SK-N-SH (cell line): ENCODE measurements around the gene PRG3. TPM values are rescaled to one million over a fixed set of nuclear protein-coding genes. Genes with fewer than 3 reads are reported as not detected.
A peak's percentile ranks its signal among the peaks of the same experiment; 100 is the strongest.

ENCODE experiments used
- CTCF ChIA-PET: fragments of 300-600, 350-600 bp; formaldehyde crosslinking; extraction: SDS; loops from one replicate; lab custom pipeline; 2021; lab: Yijun Ruan, JAX
- POLR2A ChIA-PET: fragments of 350-600 bp; sonication (Branson Sonifier 250); formaldehyde crosslinking; extraction: SDS; loops from one replicate; lab custom pipeline; 2020; ENCODE audit warnings: antibody characterized with exemption, inconsistent platforms; lab: Yijun Ruan, JAX
- DNase-seq: peaks from one replicate; pipeline ENCODE4 v3.0.0; 2012
- H2AFZ ChIP-seq: fragments of 200-600 bp; sonication (generic); 2 replicates; pipeline ENCODE4 v1.8.1; 2016; ENCODE audit warnings: antibody characterized with exemption, mild to moderate bottlenecking, low read depth
- H3F3A ChIP-seq: fragments of 200-600 bp; sonication (generic); replicated peaks from 2 replicates; pipeline ENCODE3; 2016; ENCODE audit warnings: antibody characterized with exemption, mild to moderate bottlenecking; ENCODE audit not compliant: insufficient read depth
- H3K27ac ChIP-seq, 2 experiments: fragments of 200-500 bp in 1 of 2; fragments of 200-600 bp in 1 of 2; sonication (Bioruptor generic) in 1 of 2; sonication (generic), shearing (Covaris generic) in 1 of 2; 2 replicates each; pipeline versions ENCODE4 v1.5.1 to v1.6.1; 2014 to 2016; ENCODE audit warnings: low read depth in 2 of 2, inconsistent platforms in 1 of 2, low read length in 1 of 2, mild to moderate bottlenecking in 1 of 2, mixed read lengths in 1 of 2
- H3K27me3 ChIP-seq: fragments of 200-600 bp; sonication (generic), shearing (Covaris generic); 2 replicates; pipeline ENCODE4 v1.6.1; 2016; ENCODE audit warnings: mixed run types; ENCODE audit not compliant: insufficient read depth
- H3K36me3 ChIP-seq, 2 experiments: fragments of 200-500 bp in 1 of 2; fragments of 200-600 bp in 1 of 2; sonication (Bioruptor generic) in 1 of 2; sonication (generic) in 1 of 2; replicated peaks in 1 of 2; 2 replicates each; pipeline versions ENCODE3 to v1.5.1; 2014 to 2016; ENCODE audit warnings: low read length in 1 of 2, mild to moderate bottlenecking in 1 of 2; ENCODE audit not compliant: insufficient read depth in 2 of 2, control insufficient read depth in 1 of 2
- H3K4me1 ChIP-seq, 2 experiments: fragments of 200-500 bp in 1 of 2; fragments of 200-600 bp in 1 of 2; sonication (Bioruptor generic) in 1 of 2; sonication (generic), shearing (Covaris generic) in 1 of 2; 2 replicates each; pipeline versions ENCODE4 v1.5.1 to v1.6.1; 2014 to 2016; ENCODE audit warnings: low read depth in 1 of 2, low read length in 1 of 2, mixed run types in 1 of 2; ENCODE audit not compliant: insufficient read depth in 2 of 2, control insufficient read depth in 1 of 2
- H3K4me2 ChIP-seq: fragments of 200-600 bp; sonication (generic), shearing (Covaris generic); 2 replicates; pipeline ENCODE4 v1.6.1; 2017; ENCODE audit warnings: mixed run types
- H3K4me3 ChIP-seq, 2 experiments: fragments of 200-500 bp in 1 of 2; fragments of 200-600 bp in 1 of 2; sonication (Bioruptor generic) in 1 of 2; sonication (generic), shearing (Covaris generic) in 1 of 2; 2 replicates each; pipeline versions ENCODE4 v1.5.1 to v1.8.1; 2014 to 2016; ENCODE audit warnings: low read depth in 2 of 2, inconsistent platforms in 1 of 2, low read length in 1 of 2, mild to moderate bottlenecking in 1 of 2, mixed read lengths in 1 of 2, moderate library complexity in 1 of 2
- H3K79me2 ChIP-seq: fragments of 200-600 bp; sonication (generic); 2 replicates; pipeline ENCODE4 v1.8.1; 2017; ENCODE audit warnings: mild to moderate bottlenecking; ENCODE audit not compliant: insufficient read depth
- H3K9ac ChIP-seq: fragments of 200-600 bp; sonication (generic); 2 replicates; pipeline ENCODE4 v1.6.1; 2017; ENCODE audit warnings: mixed run types
- H3K9me2 ChIP-seq: fragments of 200-600 bp; sonication (generic); 2 replicates; pipeline ENCODE4 v1.6.1; 2017; ENCODE audit warnings: mixed run types
- H3K9me3 ChIP-seq: fragments of 200-600 bp; sonication (generic); 2 replicates; pipeline ENCODE4 v1.6.1; 2017; ENCODE audit warnings: mixed run types, mild to moderate bottlenecking, moderate library complexity
- H4K20me1 ChIP-seq: fragments of 200-600 bp; sonication (generic); 2 replicates; pipeline ENCODE4 v1.6.1; 2017; ENCODE audit warnings: mild to moderate bottlenecking, mixed run types; ENCODE audit not compliant: insufficient read depth
- CTCF ChIP-seq: fragments of 200-600 bp; sonication (generic); IDR thresholded peaks from 2 replicates; pipeline ENCODE4 v1.6.1; 2017; ENCODE audit warnings: antibody characterized with exemption, mild to moderate bottlenecking, moderate library complexity
- ELF1 ChIP-seq: IDR thresholded peaks from 2 replicates; pipeline ENCODE4 v1.4.0; 2012
- EP300 ChIP-seq, 2 experiments: IDR thresholded peaks; 2 replicates each; pipeline versions ENCODE4 v1.4.0 to v1.6.1; 2012; ENCODE audit warnings: borderline replicate concordance in 1 of 2, low read depth in 1 of 2, low read length in 1 of 2
- IRF3 ChIP-seq: fragments of 150-350 bp; IDR thresholded peaks from 2 replicates; pipeline ENCODE4 v1.6.1; 2016; ENCODE audit warnings: mild to moderate bottlenecking, low read depth, low read length
- MEF2A ChIP-seq: IDR thresholded peaks from 2 replicates; pipeline ENCODE4 v1.4.0; 2012; ENCODE audit warnings: low read depth, borderline replicate concordance
- MXI1 ChIP-seq: IDR thresholded peaks from 2 replicates; pipeline ENCODE4 v1.6.1; 2012; ENCODE audit warnings: mild to moderate bottlenecking, low read depth, low read length, improper control_type of control experiment
- RAD21 ChIP-seq: IDR thresholded peaks from 2 replicates; pipeline ENCODE4 v1.6.1; 2012; ENCODE audit warnings: mild to moderate bottlenecking, low read length
- REST ChIP-seq: IDR thresholded peaks from 2 replicates; pipeline ENCODE4 v1.6.1; 2012; ENCODE audit warnings: mild to moderate bottlenecking, low read depth, low read length, moderate library complexity
- RFX5 ChIP-seq: IDR thresholded peaks from 2 replicates; pipeline ENCODE4 v1.6.1; 2012; ENCODE audit warnings: mild to moderate bottlenecking, improper control_type of control experiment, low read length
- SIN3A ChIP-seq: IDR thresholded peaks from 2 replicates; pipeline ENCODE4 v1.6.1; 2012; ENCODE audit warnings: low read depth, mild to moderate bottlenecking, low read length, moderate library complexity, borderline replicate concordance
- SMC3 ChIP-seq: IDR thresholded peaks from 2 replicates; pipeline ENCODE4 v1.6.1; 2012; ENCODE audit warnings: low read depth, low read length, improper control_type of control experiment
- TCF12 ChIP-seq: IDR thresholded peaks from 2 replicates; pipeline ENCODE4 v1.4.0; 2012
- USF1 ChIP-seq: IDR thresholded peaks from 2 replicates; pipeline ENCODE4 v1.4.0; 2012; ENCODE audit warnings: low read depth, borderline replicate concordance
- USF2 ChIP-seq: fragments of 150-350 bp; IDR thresholded peaks from 2 replicates; pipeline ENCODE4 v1.6.1; 2017; ENCODE audit warnings: antibody characterized with exemption, low read length, low read depth, borderline replicate concordance
- YY1 ChIP-seq: IDR thresholded peaks from 2 replicates; pipeline ENCODE4 v1.4.0; 2012; ENCODE audit warnings: low read depth, mild to moderate bottlenecking
- ZBTB33 ChIP-seq: IDR thresholded peaks from 2 replicates; pipeline ENCODE4 v1.4.0; 2012; ENCODE audit warnings: low read depth, borderline replicate concordance
- WGBS: methylation state at CpG from one replicate; pipeline ENCODE4 v1.1.6; 2017; ENCODE audit warnings: low lambda C conversion rate; 5-methylcytosine and 5-hydroxymethylcytosine counted together
- polyA plus RNA-seq, 3 experiments: library from polyadenylated mRNA; depleted of rRNA; stranded (reverse); fragments of >200 nt; gene quantifications; 2 replicates each; pipeline ENCODE4 v1.2.3, GENCODE V29; 2012

Gene PRG3
- polyA plus RNA-seq, 1 of the 3 experiments (the other 2 are of a cell fraction) = not detected

- no peaks in the 10 kb centered on the region for H3K27me3 ChIP-seq
- H4K20me1 ChIP-seq = no peaks in the 10 kb centered on the region
- no peaks in the 10 kb centered on the region for H3K36me3 ChIP-seq
- 99% methylated on average over 7 of the region's 10 CpGs for WGBS
- CTCF ChIA-PET = interaction anchor here (1.3 to 3.4 kb wide), 6 partner anchors 8 to 300 kb away, joined by 5 to 33 read pairs (median 16); no protein-coding TSS in a partner anchor
- no peaks in the 10 kb centered on the region for H3K79me2 ChIP-seq
- H3K4me2 ChIP-seq = no peak overlapping the region
- no peak overlapping the region for H3K27ac ChIP-seq
- DNase-seq = no peak
- no peaks in the 10 kb centered on the region for H3K9me2 ChIP-seq
- no peak overlapping the region for H3K9ac ChIP-seq
- H3K4me1 ChIP-seq = peaks cover 0 to 2% of the 10 kb centered on the region in 2 experiments; a peak in 1 of 4 replicates
- TF ChIP-seq USF2 (no peak), YY1 (no peak), MXI1 (no peak), ELF1 (no peak), ZBTB33 (no peak), CTCF (no peak), RAD21 (no peak), SMC3 (no peak), EP300 (IDR thresholded peaks at IDR 0.05; ENCODE audit: borderline replicate concordance in 1 of 2, low read depth in 1 of 2, low read length in 1 of 2) (no peak), TCF12 (no peak), MEF2A (no peak), IRF3 (no peak), RFX5 (no peak), REST (no peak), SIN3A (no peak), USF1 (no peak)
- H2AFZ ChIP-seq = peak overlapping the region; percentile 73; the same call in 1 of the 2 replicates
- H3F3A ChIP-seq = no peaks in the 10 kb centered on the region
- H3K9me3 ChIP-seq = no peaks in the 10 kb centered on the region
- H3K4me3 ChIP-seq = no peak overlapping the region
- POLR2A ChIA-PET = no interaction called here
These were observed 36.1 kb downstream of the PRG3 start for GRCh38 chr11:57344826-57345225.
